H9 (cell line): ENCODE measurements around the gene WDR91. TPM values are rescaled to one million over a fixed set of nuclear protein-coding genes. Genes with fewer than 3 reads are reported as not detected.
"Not testable (repeated sequence)": the region's sequence is repeated elsewhere in the genome, so short reads cannot be mapped to it uniquely, and the experiment has no call there.

Source experiments
- DNase-seq: peaks from one replicate; pipeline ENCODE4 v3.0.0-alpha.2; 2017
- H2AFZ ChIP-seq: one replicate; pipeline ENCODE4 v1.6.1; 2013; ENCODE audit warnings: mild to moderate bottlenecking, low read length, control low read depth, moderate library complexity
- H2AK5ac ChIP-seq: 2 replicates; pipeline ENCODE4 v1.6.1; 2013; ENCODE audit warnings: low read length, control low read depth, mixed read lengths; ENCODE audit not compliant: insufficient read length
- H2BK120ac ChIP-seq: one replicate; pipeline ENCODE4 v1.6.1; 2013; ENCODE audit warnings: low read depth, mild to moderate bottlenecking, low read length, control low read depth, inconsistent platforms; ENCODE audit not compliant: poor library complexity, severe bottlenecking
- H2BK12ac ChIP-seq: 2 replicates; pipeline ENCODE4 v1.6.1; 2013; ENCODE audit warnings: low read length, control low read depth, mixed read lengths, low read depth; ENCODE audit not compliant: insufficient read length
- H2BK15ac ChIP-seq: 2 replicates; pipeline ENCODE4 v1.6.1; 2013; ENCODE audit warnings: low read depth, low read length, control low read depth
- H2BK20ac ChIP-seq: one replicate; pipeline ENCODE4 v1.6.1; 2013; ENCODE audit warnings: low read depth, mild to moderate bottlenecking, low read length, control low read depth, inconsistent platforms; ENCODE audit not compliant: poor library complexity, severe bottlenecking
- H2BK5ac ChIP-seq: 2 replicates; pipeline ENCODE4 v1.6.1; 2013; ENCODE audit warnings: low read length, control low read depth, mixed read lengths; ENCODE audit not compliant: insufficient read length
- H3K14ac ChIP-seq: 2 replicates; pipeline ENCODE4 v1.6.1; 2013; ENCODE audit warnings: low read length, control low read depth; ENCODE audit not compliant: insufficient read depth
- H3K18ac ChIP-seq: 2 replicates; pipeline ENCODE4 v1.6.1; 2013; ENCODE audit warnings: low read depth, mild to moderate bottlenecking, mixed read lengths, low read length, control low read depth; ENCODE audit not compliant: insufficient read length
- H3K23ac ChIP-seq: 2 replicates; pipeline ENCODE4 v1.6.1; 2013; ENCODE audit warnings: low read length, control low read depth, mixed read lengths, low read depth; ENCODE audit not compliant: insufficient read length
- H3K23me2 ChIP-seq: 2 replicates; pipeline ENCODE4 v1.6.1; 2013; ENCODE audit warnings: low read depth, mild to moderate bottlenecking, mixed read lengths, low read length, control low read depth; ENCODE audit not compliant: insufficient read length, poor library complexity, severe bottlenecking
- H3K27ac ChIP-seq: 2 replicates; pipeline ENCODE4 v1.5.1; 2013; ENCODE audit warnings: low read length, control low read depth, mixed read lengths, low read depth; ENCODE audit not compliant: insufficient read length
- H3K27me3 ChIP-seq: 2 replicates; pipeline ENCODE4 v1.6.1; 2013; ENCODE audit warnings: low read length, control low read depth, inconsistent platforms; ENCODE audit not compliant: insufficient read depth
- H3K4ac ChIP-seq: 2 replicates; pipeline ENCODE4 v1.6.1; 2013; ENCODE audit warnings: low read depth, mild to moderate bottlenecking, control low read depth, inconsistent platforms, low read length, moderate library complexity
- H3K4me1 ChIP-seq: 2 replicates; pipeline ENCODE4 v1.6.1; 2013; ENCODE audit warnings: low read length, control low read depth, inconsistent platforms; ENCODE audit not compliant: insufficient read depth
- H3K4me2 ChIP-seq: 2 replicates; pipeline ENCODE4 v1.6.1; 2013; ENCODE audit warnings: low read length, control low read depth, mixed read lengths; ENCODE audit not compliant: insufficient read length, insufficient read depth
- H3K56ac ChIP-seq: 2 replicates; pipeline ENCODE4 v1.6.1; 2013; ENCODE audit warnings: low read depth, mild to moderate bottlenecking, mixed read lengths, low read length, control low read depth; ENCODE audit not compliant: insufficient read length
- H3K79me1 ChIP-seq: 2 replicates; pipeline ENCODE4 v1.6.1; 2013; ENCODE audit warnings: low read depth, mild to moderate bottlenecking, moderate library complexity, low read length, control low read depth, inconsistent platforms; ENCODE audit not compliant: insufficient read depth, poor library complexity, severe bottlenecking
- H3K79me2 ChIP-seq: 2 replicates; pipeline ENCODE4 v1.6.1; 2013; ENCODE audit warnings: low read length, control low read depth, inconsistent platforms; ENCODE audit not compliant: insufficient read depth
- H3K9ac ChIP-seq: 2 replicates; pipeline ENCODE4 v1.6.1; 2013; ENCODE audit warnings: low read length, control low read depth, mixed read lengths; ENCODE audit not compliant: insufficient read length; ENCODE audit errors: extremely low read depth
- H3K9me3 ChIP-seq: one replicate; pipeline ENCODE4 v1.6.1; 2013; ENCODE audit warnings: low read depth, low read length, inconsistent platforms; ENCODE audit not compliant: control insufficient read depth
- H3T11ph ChIP-seq: one replicate; pipeline ENCODE4 v1.6.1; 2013; ENCODE audit warnings: mild to moderate bottlenecking, low read length, control low read depth, inconsistent platforms
- H4K20me1 ChIP-seq: one replicate; pipeline ENCODE4 v1.6.1; 2013; ENCODE audit not compliant: control insufficient read depth, insufficient read length, insufficient read depth
- H4K5ac ChIP-seq: 2 replicates; pipeline ENCODE4 v1.6.1; 2013; ENCODE audit warnings: low read depth, mild to moderate bottlenecking, mixed read lengths, low read length, control low read depth; ENCODE audit not compliant: insufficient read length
- H4K8ac ChIP-seq: replicated peaks from 2 replicates; pipeline ENCODE4 v1.6.1; 2013; ENCODE audit warnings: low read length, control low read depth, mixed read lengths, low read depth; ENCODE audit not compliant: insufficient read length
- H4K91ac ChIP-seq: 2 replicates; pipeline ENCODE4 v1.6.1; 2013; ENCODE audit warnings: low read depth, mild to moderate bottlenecking, moderate library complexity, mixed read lengths, low read length, control low read depth; ENCODE audit not compliant: insufficient read length
- H3K27ac Mint-ChIP-seq, 3 experiments: 2 replicates in 2 of 3; 3 replicates in 1 of 3; pipeline ENCODE4 v1.8.0; 2020 to 2021; ENCODE audit warnings: mixed read lengths in 3 of 3, mild to moderate bottlenecking in 1 of 3, moderate library complexity in 1 of 3
- H3K27me3 Mint-ChIP-seq: 2 replicates; pipeline ENCODE4 v1.8.0; 2021; ENCODE audit warnings: low read depth, mild to moderate bottlenecking, moderate library complexity, mixed read lengths
- H3K36me3 Mint-ChIP-seq, 3 experiments: 2 replicates in 2 of 3; 3 replicates in 1 of 3; pipeline ENCODE4 v1.8.0; 2020 to 2021; ENCODE audit warnings: low read depth in 3 of 3, mixed read lengths in 3 of 3; ENCODE audit not compliant: insufficient read depth in 1 of 3
- H3K4me1 Mint-ChIP-seq, 2 experiments: 2 replicates each; pipeline ENCODE4 v1.8.0; 2020; ENCODE audit warnings: mixed read lengths in 2 of 2
- H3K4me3 Mint-ChIP-seq, 2 experiments: 2 replicates in 1 of 2; 3 replicates in 1 of 2; pipeline ENCODE4 v1.8.0; 2020 to 2021; ENCODE audit warnings: mild to moderate bottlenecking in 2 of 2, mixed read lengths in 2 of 2, moderate library complexity in 1 of 2
- H3K9me3 Mint-ChIP-seq, 2 experiments: 2 replicates in 1 of 2; 3 replicates in 1 of 2; pipeline ENCODE4 v1.8.0; 2020; ENCODE audit warnings: mild to moderate bottlenecking in 2 of 2, mixed read lengths in 2 of 2, moderate library complexity in 1 of 2
- WGBS: extraction: QIAGEN DNeasy Blood & Tissue Kit; methylation state at CpG from one replicate; pipeline ENCODE4 v1.1.7; 2013; ENCODE audit warnings: missing lambda C conversion rate, low lambda C conversion rate, mixed read lengths; ENCODE audit not compliant: insufficient read length; ENCODE audit errors: extremely low coverage; 5-methylcytosine and 5-hydroxymethylcytosine counted together
- total RNA-seq: library from RNA; stranded (reverse); gene quantifications from 2 replicates; pipeline ENCODE4 v1.2.1, GENCODE V29; 2021
- TF ChIP-seq, protein P1 (sequence below): fragments of 200-600 bp; sonication (generic); conservative IDR thresholded peaks from 3 replicates; pipeline ENCODE4 v1.8.0; 2021; ENCODE audit warnings: antibody characterized with exemption, mild to moderate bottlenecking

Gene WDR91
- total RNA-seq, 1 experiment from 2014 or later, result 9.4 TPM

DNA sequence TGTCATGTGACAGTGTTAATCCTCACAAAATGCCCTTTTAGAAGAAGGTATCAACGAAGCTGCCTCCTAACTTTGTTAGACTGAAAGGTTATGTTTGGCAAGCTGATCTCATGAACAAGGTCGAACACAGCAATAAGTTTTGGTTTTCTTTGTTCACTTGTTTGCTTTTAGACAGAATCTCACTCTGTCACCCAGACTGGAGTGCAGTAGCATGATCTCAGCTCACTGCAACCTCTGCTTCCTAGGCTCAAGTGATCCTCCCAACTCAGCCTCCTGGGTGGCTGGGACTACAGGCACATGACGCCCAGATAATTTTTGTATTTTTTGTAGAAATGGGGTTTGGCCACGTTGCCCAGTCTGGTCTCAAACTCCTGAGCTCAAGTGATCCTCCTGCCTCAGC is 23.4 kb upstream of the WDR91 start:
- DNase-seq, result no peak
- H4K8ac ChIP-seq, result no peak overlapping the region
- H3K18ac ChIP-seq, result no peak overlapping the region
- no peak overlapping the region for H3K56ac ChIP-seq
- H3K79me2 ChIP-seq, result no peaks in the 10 kb centered on the region
- H2BK12ac ChIP-seq, result no peak overlapping the region
- Mint-ChIP-seq H3K4me3 (no peak overlapping the region), H3K27me3 (no peaks in the 10 kb centered on the region), H3K9me3 (no peaks in the 10 kb centered on the region), H3K4me1 (peaks cover 7 to 8% of the 10 kb centered on the region in 2 experiments), H3K36me3 (no peaks in the 10 kb centered on the region), H3K27ac (no peak overlapping the region)
- no CpG with 5 or more reads among the region's 4 CpGs for WGBS
- no peak overlapping the region for H3K9ac ChIP-seq
- no peak overlapping the region for H4K91ac ChIP-seq
- H2AK5ac ChIP-seq, result no peak overlapping the region
- H2AFZ ChIP-seq, result no peak overlapping the region
- no peaks in the 10 kb centered on the region for H3K4me1 ChIP-seq
- H3K23me2 ChIP-seq, result no peaks in the 10 kb centered on the region
- H3T11ph ChIP-seq, result no peak overlapping the region
- H3K27me3 ChIP-seq, result no peaks in the 10 kb centered on the region
- no peak overlapping the region for H3K27ac ChIP-seq
- no peak overlapping the region for H3K4me2 ChIP-seq
- no peak overlapping the region for H2BK15ac ChIP-seq
- no peak overlapping the region for H2BK5ac ChIP-seq
- no peak overlapping the region for H3K23ac ChIP-seq
- no peak overlapping the region for H3K4ac ChIP-seq
- H3K14ac ChIP-seq, result no peak overlapping the region
- no peaks in the 10 kb centered on the region for H3K9me3 ChIP-seq
- H4K20me1 ChIP-seq, result no peaks in the 10 kb centered on the region
- H2BK20ac ChIP-seq, result no peak overlapping the region
- H3K79me1 ChIP-seq, result no peaks in the 10 kb centered on the region
- TF ChIP-seq, protein P1, sequence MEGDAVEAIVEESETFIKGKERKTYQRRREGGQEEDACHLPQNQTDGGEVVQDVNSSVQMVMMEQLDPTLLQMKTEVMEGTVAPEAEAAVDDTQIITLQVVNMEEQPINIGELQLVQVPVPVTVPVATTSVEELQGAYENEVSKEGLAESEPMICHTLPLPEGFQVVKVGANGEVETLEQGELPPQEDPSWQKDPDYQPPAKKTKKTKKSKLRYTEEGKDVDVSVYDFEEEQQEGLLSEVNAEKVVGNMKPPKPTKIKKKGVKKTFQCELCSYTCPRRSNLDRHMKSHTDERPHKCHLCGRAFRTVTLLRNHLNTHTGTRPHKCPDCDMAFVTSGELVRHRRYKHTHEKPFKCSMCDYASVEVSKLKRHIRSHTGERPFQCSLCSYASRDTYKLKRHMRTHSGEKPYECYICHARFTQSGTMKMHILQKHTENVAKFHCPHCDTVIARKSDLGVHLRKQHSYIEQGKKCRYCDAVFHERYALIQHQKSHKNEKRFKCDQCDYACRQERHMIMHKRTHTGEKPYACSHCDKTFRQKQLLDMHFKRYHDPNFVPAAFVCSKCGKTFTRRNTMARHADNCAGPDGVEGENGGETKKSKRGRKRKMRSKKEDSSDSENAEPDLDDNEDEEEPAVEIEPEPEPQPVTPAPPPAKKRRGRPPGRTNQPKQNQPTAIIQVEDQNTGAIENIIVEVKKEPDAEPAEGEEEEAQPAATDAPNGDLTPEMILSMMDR, result no peak
- no peak overlapping the region for H4K5ac ChIP-seq
- no peak overlapping the region for H2BK120ac ChIP-seq

- H3K9me3 ChIP-seq, H3K23ac ChIP-seq, H3K18ac ChIP-seq, H3K27me3 Mint-ChIP-seq, H3K4me3 Mint-ChIP-seq, H3K23me2 ChIP-seq, H2AK5ac ChIP-seq, H3K27me3 ChIP-seq, H3K4me2 ChIP-seq, H3K27ac Mint-ChIP-seq, DNase-seq, H4K91ac ChIP-seq, H2AFZ ChIP-seq, H3K4me1 ChIP-seq, H2BK12ac ChIP-seq, H3K9ac ChIP-seq, H3T11ph ChIP-seq, H4K5ac ChIP-seq, H4K8ac ChIP-seq, H3K14ac ChIP-seq, H2BK15ac ChIP-seq, H3K4ac ChIP-seq, H2BK5ac ChIP-seq, H3K79me2 ChIP-seq, H3K36me3 Mint-ChIP-seq, H2BK20ac ChIP-seq, H3K4me1 Mint-ChIP-seq, H3K9me3 Mint-ChIP-seq, H4K20me1 ChIP-seq, H3K79me1 ChIP-seq, H2BK120ac ChIP-seq, H3K27ac ChIP-seq, H3K56ac ChIP-seq: not testable (repeated sequence)
- WGBS, result no CpG with 5 or more reads among the region's 14 CpGs
These were observed 22.8 kb upstream of the WDR91 start for GRCh38 chr7:135234095-135234494.
